Endodermal cell (in vitro differentiated cells): ENCODE measurements around the gene DOCK9. TPM values are rescaled to one million over a fixed set of nuclear protein-coding genes. Genes with fewer than 3 reads are reported as not detected.

Source experiments
- DNase-seq: peaks from one replicate; pipeline ENCODE4 v3.0.0-alpha.2; 2017
- H3K27ac ChIP-seq: 2 replicates; pipeline ENCODE4 v1.5.1; 2013; ENCODE audit warnings: mild to moderate bottlenecking, low read depth, low read length, moderate library complexity
- H3K27me3 ChIP-seq: 2 replicates; pipeline ENCODE4 v1.6.1; 2013; ENCODE audit warnings: mild to moderate bottlenecking, low read length, moderate library complexity; ENCODE audit not compliant: insufficient read depth, control insufficient read depth, poor library complexity, severe bottlenecking
- H3K36me3 ChIP-seq: 2 replicates; pipeline ENCODE4 v1.7.0; 2013; ENCODE audit warnings: mild to moderate bottlenecking, low read length, moderate library complexity; ENCODE audit not compliant: control insufficient read depth, insufficient read depth
- H3K4me1 ChIP-seq: one replicate; pipeline ENCODE4 v1.7.0; 2013; ENCODE audit warnings: low read length; ENCODE audit not compliant: control insufficient read depth, insufficient read depth
- H3K4me3 ChIP-seq: 2 replicates; pipeline ENCODE4 v1.5.1; 2013; ENCODE audit warnings: mild to moderate bottlenecking, low read length, moderate library complexity
- H3K9ac ChIP-seq: 2 replicates; pipeline ENCODE4 v1.6.1; 2013; ENCODE audit warnings: mild to moderate bottlenecking, low read length, moderate library complexity; ENCODE audit not compliant: poor library complexity, severe bottlenecking; ENCODE audit errors: extremely low read depth
- H3K9me3 ChIP-seq: 2 replicates; pipeline ENCODE4 v1.6.1; 2013; ENCODE audit warnings: mild to moderate bottlenecking, low read length, moderate library complexity; ENCODE audit not compliant: control insufficient read depth
- H3K27ac Mint-ChIP-seq: 2 replicates; pipeline ENCODE4 v1.8.0; 2020; ENCODE audit warnings: mixed read lengths
- H3K27me3 Mint-ChIP-seq: 2 replicates; pipeline ENCODE4 v1.8.0; 2021; ENCODE audit warnings: mild to moderate bottlenecking, mixed read lengths; ENCODE audit not compliant: insufficient read depth
- H3K36me3 Mint-ChIP-seq: 2 replicates; pipeline ENCODE4 v1.8.0; 2020; ENCODE audit warnings: low read depth, mixed read lengths
- H3K4me1 Mint-ChIP-seq: 2 replicates; pipeline ENCODE4 v1.8.0; 2020; ENCODE audit warnings: mixed read lengths
- H3K4me3 Mint-ChIP-seq: 2 replicates; pipeline ENCODE4 v1.8.0; 2020; ENCODE audit warnings: mild to moderate bottlenecking, moderate library complexity, mixed read lengths
- H3K9me3 Mint-ChIP-seq: 2 replicates; pipeline ENCODE4 v1.8.0; 2020; ENCODE audit warnings: mild to moderate bottlenecking, mixed read lengths
- CTCF ChIP-seq: fragments of 200-600 bp; sonication (generic); conservative IDR thresholded peaks from 2 replicates; pipeline ENCODE4 v1.5.0; 2021; ENCODE audit warnings: antibody characterized with exemption, mild to moderate bottlenecking
- WGBS, 2 experiments: methylation state at CpG; one replicate each; pipeline versions ENCODE4 v1.1.5 to v1.1.7; 2013; ENCODE audit warnings: missing lambda C conversion rate in 2 of 2, mixed read lengths in 1 of 2; ENCODE audit not compliant: insufficient coverage in 1 of 2, insufficient read length in 1 of 2; 5-methylcytosine and 5-hydroxymethylcytosine counted together
- total RNA-seq, 2 donors: library from RNA; stranded (reverse); fragmentation: NEBNext Ultra II Directional in 1 of 2; extraction: Animal tissue kit (Norgen Biotek cat#: 25700) in 1 of 2; gene quantifications; 2 replicates in 1 of 2; 3 replicates in 1 of 2; pipeline ENCODE4 v1.2.1, GENCODE V29; 2021

The DOCK9 gene
- total RNA-seq, 2 donors from 2014 or later: 15.6 to 22.5 TPM

- Histone ChIP-seq H3K9me3 (peaks cover 6% of the 10 kb centered on the region), H3K4me3 (no peak overlapping the region), H3K9ac (no peak overlapping the region), H3K36me3 (no peaks in the 10 kb centered on the region), H3K4me1 (no peaks in the 10 kb centered on the region), H3K27me3 (peaks cover 42% of the 10 kb centered on the region), H3K27ac (no peak overlapping the region)
- DNase-seq: no peak
- Mint-ChIP-seq H3K4me1 (peaks cover 4% of the 10 kb centered on the region), H3K27me3 (peaks cover 46% of the 10 kb centered on the region), H3K27ac (no peak overlapping the region), H3K9me3 (peaks cover 18% of the 10 kb centered on the region), H3K36me3 (no peaks in the 10 kb centered on the region), H3K4me3 (no peak overlapping the region)
- 50 to 62% methylated on average over 2 to 3 of the region's 3 CpGs for WGBS, 2 experiments
- no peak for TF ChIP-seq CTCF
Measured at GRCh38 chr13:98749501-98749900, 228.4 kb downstream of the DOCK9 start.

GRCh38 chr13:98746968-98747367 lies 230.9 kb downstream of the DOCK9 start:
- peaks cover 4% of the 10 kb centered on the region for H3K4me1 Mint-ChIP-seq
- H3K27me3 Mint-ChIP-seq: peaks cover 24% of the 10 kb centered on the region
- peaks cover 27% of the 10 kb centered on the region for H3K27me3 ChIP-seq
- peak overlapping the region; percentile 17 for H3K27ac Mint-ChIP-seq
- TF ChIP-seq CTCF: no peak
- no peaks in the 10 kb centered on the region for H3K4me1 ChIP-seq
- H3K9ac ChIP-seq: no peak overlapping the region
- H3K4me3 Mint-ChIP-seq: no peak overlapping the region
- no peak for DNase-seq
- H3K9me3 ChIP-seq: no peaks in the 10 kb centered on the region
- no peak overlapping the region for H3K4me3 ChIP-seq
- no peaks in the 10 kb centered on the region for H3K36me3 ChIP-seq
- WGBS, 2 experiments: 88 to 95% methylated on average over 8 of the region's 8 CpGs
- H3K36me3 Mint-ChIP-seq: no peaks in the 10 kb centered on the region
- no peak overlapping the region for H3K27ac ChIP-seq
- H3K9me3 Mint-ChIP-seq: peaks cover 5% of the 10 kb centered on the region

Other genes with a start within 250 kb of the DOCK9 start
- gene SLC15A1, start 225.4 kb downstream of the DOCK9 start, total RNA-seq: under 1 TPM; 0.53 to 0.81 TPM
- gene UBAC2, start 222.8 kb upstream of the DOCK9 start, total RNA-seq: 10 to 100 TPM; 72.7 to 80.4 TPM